ENCODE data around the gene COL2A1. TPM values are rescaled to one million over a fixed set of nuclear protein-coding genes. Genes with fewer than 3 reads are reported as not detected.

Gene COL2A1
- total and polyA plus RNA-seq, 2 experiments from 2014 or later = not detected

DNA sequence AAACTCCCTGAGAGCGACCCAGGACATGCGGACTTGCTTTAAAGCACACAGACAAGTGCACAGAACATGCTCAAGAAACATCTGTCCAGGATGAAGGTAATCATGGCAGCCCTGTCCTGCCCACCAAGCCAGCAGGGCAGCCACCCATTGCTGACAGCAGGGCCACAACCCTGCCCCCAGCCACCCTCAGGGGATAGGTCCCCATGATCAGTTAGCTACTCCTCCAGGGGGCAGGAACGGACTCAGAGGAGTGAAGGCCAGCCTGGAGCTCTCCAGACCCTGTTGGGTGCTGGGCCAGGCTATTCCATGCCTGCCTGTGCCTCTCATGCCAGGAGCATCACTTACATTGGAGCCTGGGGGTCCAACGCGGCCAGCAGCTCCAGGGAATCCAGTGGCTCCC is 25.1 kb downstream of the COL2A1 start:
- no peak overlapping the region for H3K9ac ChIP-seq
- H3K27ac ChIP-seq = no peak overlapping the region
- no peaks in the 10 kb centered on the region for H4K20me1 ChIP-seq (ENCODE audit: insufficient read depth)
- H3K79me2 ChIP-seq (ENCODE audit: insufficient read depth) = no peaks in the 10 kb centered on the region
- WGBS, 2 experiments (ENCODE audit: low coverage in 1 of 2, low lambda C conversion rate in 2 of 2, missing lambda C conversion rate in 2 of 2) = 80 to 91% methylated on average over 5 of the region's 5 CpGs
- H3K4me2 ChIP-seq (ENCODE audit: unreplicated experiment) = no peak overlapping the region
- no peak for DNase-seq
- no peaks in the 10 kb centered on the region for H3K27me3 ChIP-seq (replicated peaks; ENCODE audit: insufficient read depth)
- TF ChIP-seq EZH2 (IDR thresholded peaks at IDR 0.05; ENCODE audit: insufficient read depth, poor library complexity, severe bottlenecking) = no peak
- TF ChIP-seq EZH2phosphoT487 (IDR thresholded peaks at IDR 0.05; ENCODE audit: insufficient read depth, low read depth) = no peak
- H3K36me3 ChIP-seq (ENCODE audit: low read depth) = no peaks in the 10 kb centered on the region
- no peaks in the 10 kb centered on the region for H3K9me3 ChIP-seq (ENCODE audit: low read depth)
- H3K4me1 ChIP-seq (ENCODE audit: insufficient read depth) = no peaks in the 10 kb centered on the region
- H3K9me2 ChIP-seq (ENCODE audit: insufficient read depth) = no peaks in the 10 kb centered on the region
- in situ Hi-C loops (cut with MboI) = no loop called here
- H2AFZ ChIP-seq = no peak overlapping the region
- no peak overlapping the region for H3K4me3 ChIP-seq
- H3F3A ChIP-seq (ENCODE audit: insufficient read depth) = no peaks in the 10 kb centered on the region

- in situ Hi-C loops (cut with MboI) = no loop called here
- Histone ChIP-seq H3K4me1 (ENCODE audit: insufficient read depth) (no peaks in the 10 kb centered on the region), H3K9me3 (ENCODE audit: low read depth) (no peaks in the 10 kb centered on the region), H3K9me2 (ENCODE audit: insufficient read depth) (no peaks in the 10 kb centered on the region), H4K20me1 (ENCODE audit: insufficient read depth) (no peaks in the 10 kb centered on the region), H2AFZ (no peak overlapping the region), H3K4me2 (ENCODE audit: unreplicated experiment) (no peak overlapping the region), H3K9ac (no peak overlapping the region), H3K79me2 (ENCODE audit: insufficient read depth) (no peaks in the 10 kb centered on the region), H3K36me3 (ENCODE audit: low read depth) (no peaks in the 10 kb centered on the region), H3K4me3 (no peak overlapping the region), H3K27ac (no peak overlapping the region), H3F3A (ENCODE audit: insufficient read depth) (no peaks in the 10 kb centered on the region), H3K27me3 (replicated peaks; ENCODE audit: insufficient read depth) (no peaks in the 10 kb centered on the region)
- TF ChIP-seq EZH2 (IDR thresholded peaks at IDR 0.05; ENCODE audit: insufficient read depth, poor library complexity, severe bottlenecking) (no peak), EZH2phosphoT487 (IDR thresholded peaks at IDR 0.05; ENCODE audit: insufficient read depth, low read depth) (no peak)
- WGBS, 2 experiments (ENCODE audit: low coverage in 1 of 2, low lambda C conversion rate in 2 of 2, missing lambda C conversion rate in 2 of 2) = 51 to 55% methylated on average over 6 to 7 of the region's 7 CpGs
- no peak for DNase-seq
These were observed 25.7 kb downstream of the COL2A1 start for GRCh38 chr12:47978598-47978873.

- in situ Hi-C loops (cut with MboI) = no loop called here
These were observed 26.3 kb downstream of the COL2A1 start for GRCh38 chr12:47977772-47978597.

DNA sequence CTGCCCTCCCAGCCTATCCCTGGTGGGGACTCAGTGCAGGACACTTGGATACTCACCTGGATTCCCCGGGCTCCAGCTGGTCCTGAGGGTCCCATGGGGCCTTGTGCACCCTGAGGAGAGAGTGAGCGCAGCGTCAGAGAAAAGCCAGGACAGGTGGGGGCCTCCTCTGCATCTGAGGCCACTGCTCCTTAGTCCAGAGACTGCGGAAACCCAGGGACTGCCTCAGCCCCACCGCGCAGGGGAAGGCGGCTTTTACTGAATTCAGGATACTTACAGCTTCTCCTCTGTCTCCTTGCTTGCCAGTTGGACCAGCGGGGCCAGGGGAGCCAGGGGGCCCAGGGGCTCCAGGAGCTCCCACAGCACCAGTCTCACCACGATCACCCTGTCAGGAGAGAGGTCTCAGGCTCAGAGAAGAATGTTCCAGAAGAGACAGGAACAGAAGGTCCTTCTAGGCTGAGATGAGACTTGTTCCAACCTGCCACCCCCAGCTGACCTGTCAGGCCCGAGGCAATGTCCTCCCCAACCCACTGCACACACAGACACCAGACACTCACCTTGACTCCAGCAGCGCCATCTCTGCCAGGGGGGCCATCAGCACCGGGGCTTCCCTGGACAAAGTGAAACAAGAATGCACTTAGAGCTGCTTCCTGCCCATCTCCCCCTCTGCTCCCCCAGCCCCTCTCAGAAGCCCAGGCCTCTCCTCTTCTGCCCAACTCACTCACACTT is 27.1 kb downstream of the COL2A1 start:
- TF ChIP-seq EZH2phosphoT487 (IDR thresholded peaks at IDR 0.05; ENCODE audit: insufficient read depth, low read depth) = no peak
- TF ChIP-seq EZH2 (IDR thresholded peaks at IDR 0.05; ENCODE audit: insufficient read depth, poor library complexity, severe bottlenecking) = no peak
- H3K9me3 ChIP-seq (ENCODE audit: low read depth) = no peaks in the 10 kb centered on the region
- no peak for DNase-seq
- no peak overlapping the region for H3K27ac ChIP-seq
- no peaks in the 10 kb centered on the region for H3F3A ChIP-seq (ENCODE audit: insufficient read depth)
- no peaks in the 10 kb centered on the region for H3K9me2 ChIP-seq (ENCODE audit: insufficient read depth)
- H3K27me3 ChIP-seq (replicated peaks; ENCODE audit: insufficient read depth) = no peaks in the 10 kb centered on the region
- H3K4me3 ChIP-seq = no peak overlapping the region
- H3K79me2 ChIP-seq (ENCODE audit: insufficient read depth) = no peaks in the 10 kb centered on the region
- H2AFZ ChIP-seq = no peak overlapping the region
- in situ Hi-C loops (cut with MboI) = no loop called here
- H3K9ac ChIP-seq = no peak overlapping the region
- no peaks in the 10 kb centered on the region for H3K36me3 ChIP-seq (ENCODE audit: low read depth)
- no peak overlapping the region for H3K4me2 ChIP-seq (ENCODE audit: unreplicated experiment)
- H4K20me1 ChIP-seq (ENCODE audit: insufficient read depth) = no peaks in the 10 kb centered on the region
- 65 to 77% methylated on average over 10 to 12 of the region's 12 CpGs for WGBS, 2 experiments (ENCODE audit: low coverage in 1 of 2, low lambda C conversion rate in 2 of 2, missing lambda C conversion rate in 2 of 2)
- H3K4me1 ChIP-seq (ENCODE audit: insufficient read depth) = no peaks in the 10 kb centered on the region

More at GRCh38 chr12:47977772-47978597, 26.3 kb downstream of the COL2A1 start:
- Histone ChIP-seq H3F3A (ENCODE audit: insufficient read depth) (no peaks in the 10 kb centered on the region), H3K36me3 (ENCODE audit: low read depth) (no peaks in the 10 kb centered on the region), H3K79me2 (ENCODE audit: insufficient read depth) (no peaks in the 10 kb centered on the region), H3K9ac (no peak overlapping the region), H4K20me1 (ENCODE audit: insufficient read depth) (no peaks in the 10 kb centered on the region), H2AFZ (no peak overlapping the region), H3K4me3 (no peak overlapping the region), H3K9me3 (ENCODE audit: low read depth) (no peaks in the 10 kb centered on the region), H3K4me1 (ENCODE audit: insufficient read depth) (no peaks in the 10 kb centered on the region), H3K27ac (no peak overlapping the region), H3K9me2 (ENCODE audit: insufficient read depth) (no peaks in the 10 kb centered on the region), H3K4me2 (ENCODE audit: unreplicated experiment) (no peak overlapping the region), H3K27me3 (replicated peaks; ENCODE audit: insufficient read depth) (no peaks in the 10 kb centered on the region)
- no peak for DNase-seq
- WGBS, 2 experiments (ENCODE audit: low coverage in 1 of 2, low lambda C conversion rate in 2 of 2, missing lambda C conversion rate in 2 of 2) = 60 to 61% methylated on average over 13 to 18 of the region's 18 CpGs
- no peak for TF ChIP-seq EZH2 (IDR thresholded peaks at IDR 0.05; ENCODE audit: insufficient read depth, poor library complexity, severe bottlenecking)
- TF ChIP-seq EZH2phosphoT487 (IDR thresholded peaks at IDR 0.05; ENCODE audit: insufficient read depth, low read depth) = no peak
